AG09319 (cell line): ENCODE results near the gene METTL26.
A peak's percentile ranks its signal among the peaks of the same experiment; 100 is the strongest.

Source experiments
- DNase-seq: peaks from one replicate; pipeline ENCODE4 v3.0.0-alpha.2; 2010; ENCODE audit warnings: low read depth; ENCODE audit errors: extremely low read depth
- CTCF ChIP-seq: IDR thresholded peaks from 2 replicates; pipeline ENCODE4 v1.5.1; 2011; ENCODE audit warnings: low read depth, mild to moderate bottlenecking, inconsistent platforms, low read length, moderate library complexity

METTL26 gene

DNA sequence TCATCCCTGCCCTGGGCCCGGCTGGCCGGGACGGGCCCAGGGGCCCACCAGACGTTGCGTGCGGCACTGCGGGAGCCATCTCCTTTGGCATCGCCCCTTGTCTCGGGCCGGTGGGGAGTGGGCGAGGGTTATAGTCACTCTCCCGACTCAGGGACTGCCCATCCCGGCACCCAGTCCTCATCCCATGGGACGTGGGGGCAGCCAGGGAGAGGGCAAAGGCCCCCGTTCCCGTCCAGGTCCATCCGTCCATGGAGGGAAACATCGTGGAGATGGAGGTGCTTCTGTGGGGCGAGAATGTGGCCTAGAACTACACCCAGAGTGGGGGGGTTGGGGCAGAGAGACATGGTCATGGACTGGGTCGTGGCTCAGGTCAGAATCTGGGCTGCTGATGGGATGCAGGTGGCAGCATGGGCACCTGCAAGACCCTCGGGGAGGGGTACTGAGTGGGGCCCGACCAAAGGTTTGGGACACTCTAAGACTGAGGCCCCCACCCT is 10.6 kb upstream of the METTL26 start:
- DNase-seq, result no peak
- no peak for TF ChIP-seq CTCF

- TF ChIP-seq CTCF, result no peak
- DNase-seq, result no peak
These were observed 10.0 kb upstream of the METTL26 start for GRCh38 chr16:645852-646678.

DNA sequence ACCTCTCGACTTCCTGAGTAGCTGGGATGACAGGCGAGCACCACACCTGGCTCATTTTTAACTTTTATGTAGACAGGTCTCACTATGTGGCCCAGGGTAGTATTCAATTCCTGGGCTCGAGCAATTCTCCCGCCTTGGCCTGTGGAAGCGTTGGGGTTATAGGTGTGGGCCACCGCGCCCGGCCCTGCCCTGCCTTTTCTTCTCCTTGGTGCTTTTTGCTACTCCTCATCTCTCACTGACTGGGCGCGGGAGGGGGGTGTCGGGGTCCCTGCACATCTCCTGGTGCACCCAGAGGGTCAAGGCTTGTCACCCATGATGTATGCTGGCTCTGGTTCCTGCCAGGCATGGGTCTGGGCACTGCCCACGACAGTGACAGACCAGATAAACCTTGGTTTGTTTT is 8.5 kb upstream of the METTL26 start:
- DNase-seq, result no peak
- no peak for TF ChIP-seq CTCF

GRCh38 chr16:643050-643368 is 6.9 kb upstream of the METTL26 start:
- no peak for TF ChIP-seq CTCF
- DNase-seq, result no peak

GRCh38 chr16:642189-643049 is 6.3 kb upstream of the METTL26 start:
- DNase-seq, result no peak
- no peak for TF ChIP-seq CTCF

GRCh38 chr16:641326-642188 is 5.5 kb upstream of the METTL26 start, which contains the start of gene MCRIP2:
TSS of gene MCRIP2 (plus strand) at chr16:641828. CDS start at chr16:641992, 164 bp downstream.
- TF ChIP-seq CTCF, result no peak
- DNase-seq, result peak; percentile 39
